OCI-LY7 (cell line): ENCODE measurements around the gene BRPF3. TPM values are rescaled to one million over a fixed set of nuclear protein-coding genes. Genes with fewer than 3 reads are reported as not detected.

ENCODE experiments used
- BruUV-seq: library from RNA; stranded (reverse); fragments of 400-500 nt; replicated peaks from 2 replicates; lab custom pipeline; 2021; lab: Mats Ljungman, UMichigan
- CTCF ChIA-PET: fragments of 300-600 bp; sonication (Branson Sonifier 250); formaldehyde crosslinking; loops from one replicate; lab custom pipeline; 2022; ENCODE audit warnings: antibody characterized with exemption; ENCODE audit not compliant: unreplicated experiment; lab: Charles Lee
- POLR2A ChIA-PET: fragments of 300-600 bp; sonication (Branson Sonifier 250); formaldehyde crosslinking; loops from one replicate; lab custom pipeline; 2022; ENCODE audit warnings: antibody characterized with exemption; lab: Charles Lee
- DNase-seq: peaks from one replicate; pipeline ENCODE4 v3.0.0-alpha.2; 2015; ENCODE audit warnings: low spot score
- H2AFZ ChIP-seq: fragments of 200-600 bp; sonication (generic), shearing (Covaris generic); 2 replicates; pipeline ENCODE4 v1.6.1; 2014; ENCODE audit warnings: mild to moderate bottlenecking, antibody characterized with exemption, low read length, moderate library complexity
- H3K27ac ChIP-seq: fragments of 200-600 bp; sonication (generic); 2 replicates; pipeline ENCODE4 v1.5.1; 2014; ENCODE audit warnings: mixed run types, low read depth, mild to moderate bottlenecking, moderate library complexity, low read length, inconsistent platforms; ENCODE audit not compliant: poor library complexity, severe bottlenecking
- H3K36me3 ChIP-seq: fragments of 200-600 bp; sonication (generic); 2 replicates; pipeline ENCODE4 v1.6.1; 2014; ENCODE audit warnings: mild to moderate bottlenecking, antibody characterized with exemption, low read length, moderate library complexity, mixed read lengths; ENCODE audit not compliant: insufficient read depth
- H3K4me1 ChIP-seq: fragments of 200-600 bp; sonication (generic); 2 replicates; pipeline ENCODE4 v1.5.1; 2014; ENCODE audit warnings: mild to moderate bottlenecking, low read length; ENCODE audit not compliant: insufficient read depth, poor library complexity, severe bottlenecking
- H3K4me2 ChIP-seq: fragments of 200-600 bp; sonication (generic); 2 replicates; pipeline ENCODE4 v1.6.1; 2014; ENCODE audit warnings: mild to moderate bottlenecking, low read length
- H3K4me3 ChIP-seq: fragments of 200-600 bp; sonication (generic); 2 replicates; pipeline ENCODE4 v1.5.1; 2014; ENCODE audit warnings: mild to moderate bottlenecking, low read depth, low read length; ENCODE audit not compliant: poor library complexity, severe bottlenecking
- H3K79me2 ChIP-seq: fragments of 200-600 bp; sonication (generic); 2 replicates; pipeline ENCODE4 v1.6.1; 2016; ENCODE audit warnings: low read depth, mild to moderate bottlenecking, low read length, moderate library complexity, mixed read lengths; ENCODE audit not compliant: insufficient read depth
- H3K9me2 ChIP-seq: fragments of 200-600 bp; sonication (generic); 2 replicates; pipeline ENCODE4 v1.6.1; 2016; ENCODE audit warnings: mild to moderate bottlenecking, low read length, mixed read lengths; ENCODE audit not compliant: insufficient read depth
- H3K9me3 ChIP-seq: fragments of 200-600 bp; sonication (generic); 2 replicates; pipeline ENCODE4 v1.6.1; 2014; ENCODE audit warnings: mild to moderate bottlenecking, mixed run types, low read length, mixed read lengths
- H4K20me1 ChIP-seq: fragments of 200-600 bp; sonication (generic); 2 replicates; pipeline ENCODE4 v1.6.1; 2014; ENCODE audit warnings: mild to moderate bottlenecking, antibody characterized with exemption, low read length, moderate library complexity, mixed read lengths; ENCODE audit not compliant: insufficient read depth
- EZH2phosphoT487 ChIP-seq: fragments of 200-600 bp; sonication (generic); IDR thresholded peaks from 2 replicates; pipeline ENCODE4 v1.6.1; 2018; ENCODE audit warnings: low read depth, borderline replicate concordance, mild to moderate bottlenecking, mixed run types, antibody characterized with exemption, low read length, moderate library complexity, mixed read lengths
- intact Hi-C: fragments of 100-400 bp; cut with micrococcal nuclease; formaldehyde crosslinking; loops from one replicate; pipeline ENCODE4 v1.10.0; 2022; ENCODE audit not compliant: unreplicated experiment
- total RNA-seq, 2 experiments: library from RNA; depleted of rRNA in 1 of 2; stranded (reverse); fragments of >200 nt in 1 of 2; shearing (Covaris generic) in 1 of 2; gene quantifications; 2 replicates each; pipeline ENCODE4 v1.2.3, GENCODE V29; 2014 to 2022
- TF ChIP-seq, protein P1 (sequence below): fragments of 200-600 bp; sonication (generic); conservative IDR thresholded peaks from 2 replicates; pipeline ENCODE4 v1.5.1; 2014; ENCODE audit warnings: mild to moderate bottlenecking, antibody characterized with exemption, low read length, moderate library complexity, mixed read lengths

Gene BRPF3
- total RNA-seq, 2 experiments from 2014 or later, result 10.4 to 12.0 TPM

DNA sequence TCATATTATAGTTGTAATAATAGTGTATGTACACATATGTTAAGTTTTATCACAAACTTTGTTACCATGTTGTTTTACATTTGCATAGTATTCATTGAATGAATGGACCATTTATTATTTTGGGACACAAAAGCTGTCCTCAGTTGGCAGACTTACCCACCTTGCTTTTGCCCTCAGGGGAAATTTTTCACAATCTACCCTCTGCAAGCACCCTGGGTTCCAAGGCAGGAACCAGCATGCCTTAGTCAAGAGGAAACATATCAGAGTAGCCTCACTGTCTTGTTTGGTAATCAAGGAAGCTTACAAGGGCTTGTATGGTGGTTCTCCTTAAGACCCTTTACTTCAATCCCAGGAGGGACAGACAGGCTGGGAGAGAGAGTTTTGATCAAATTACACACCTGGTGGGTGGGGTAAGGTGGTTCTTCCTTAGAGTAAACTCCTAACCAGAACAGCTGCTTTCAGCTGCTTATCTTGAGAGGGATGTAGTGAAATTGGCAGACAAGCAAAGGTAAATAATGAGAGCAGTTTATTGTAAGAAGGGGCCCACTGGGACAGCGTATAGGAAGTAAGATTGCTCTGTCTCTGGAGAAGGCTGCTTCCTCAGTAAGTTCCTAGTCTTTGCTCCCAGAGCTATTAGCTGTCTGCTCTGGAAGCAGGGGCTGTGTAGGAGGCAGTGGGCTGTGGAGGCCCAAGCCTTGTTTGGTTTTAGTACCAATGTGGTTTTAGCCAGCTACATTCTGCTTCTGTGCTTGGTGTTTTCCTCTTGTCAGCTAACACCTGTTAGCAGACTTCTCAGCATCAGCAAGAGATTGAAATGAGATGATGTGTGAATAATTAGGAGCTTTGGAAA is 31.1 kb downstream of the BRPF3 start:
- ChIA-PET POLR2A (interaction anchor here (0.6 to 1.4 kb wide), 3 partner anchors 22 to 85 kb away, joined by 3 read pairs; no protein-coding TSS in a partner anchor), CTCF (no interaction called here)
- no peak for TF ChIP-seq EZH2phosphoT487
- TF ChIP-seq, protein P1, sequence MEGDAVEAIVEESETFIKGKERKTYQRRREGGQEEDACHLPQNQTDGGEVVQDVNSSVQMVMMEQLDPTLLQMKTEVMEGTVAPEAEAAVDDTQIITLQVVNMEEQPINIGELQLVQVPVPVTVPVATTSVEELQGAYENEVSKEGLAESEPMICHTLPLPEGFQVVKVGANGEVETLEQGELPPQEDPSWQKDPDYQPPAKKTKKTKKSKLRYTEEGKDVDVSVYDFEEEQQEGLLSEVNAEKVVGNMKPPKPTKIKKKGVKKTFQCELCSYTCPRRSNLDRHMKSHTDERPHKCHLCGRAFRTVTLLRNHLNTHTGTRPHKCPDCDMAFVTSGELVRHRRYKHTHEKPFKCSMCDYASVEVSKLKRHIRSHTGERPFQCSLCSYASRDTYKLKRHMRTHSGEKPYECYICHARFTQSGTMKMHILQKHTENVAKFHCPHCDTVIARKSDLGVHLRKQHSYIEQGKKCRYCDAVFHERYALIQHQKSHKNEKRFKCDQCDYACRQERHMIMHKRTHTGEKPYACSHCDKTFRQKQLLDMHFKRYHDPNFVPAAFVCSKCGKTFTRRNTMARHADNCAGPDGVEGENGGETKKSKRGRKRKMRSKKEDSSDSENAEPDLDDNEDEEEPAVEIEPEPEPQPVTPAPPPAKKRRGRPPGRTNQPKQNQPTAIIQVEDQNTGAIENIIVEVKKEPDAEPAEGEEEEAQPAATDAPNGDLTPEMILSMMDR, result no peak
- no peak overlapping the region for H3K4me2 ChIP-seq
- intact Hi-C loops, result no loop called here
- H3K4me3 ChIP-seq, result no peak overlapping the region
- no TSS peak for BruUV-seq
- no peaks in the 10 kb centered on the region for H3K9me3 ChIP-seq
- no peaks in the 10 kb centered on the region for H4K20me1 ChIP-seq
- H3K27ac ChIP-seq, result no peak overlapping the region
- no peak overlapping the region for H2AFZ ChIP-seq
- peaks cover 7% of the 10 kb centered on the region for H3K36me3 ChIP-seq
- no peaks in the 10 kb centered on the region for H3K9me2 ChIP-seq
- no peaks in the 10 kb centered on the region for H3K79me2 ChIP-seq
- H3K4me1 ChIP-seq, result no peaks in the 10 kb centered on the region
- DNase-seq, result no peak

DNA sequence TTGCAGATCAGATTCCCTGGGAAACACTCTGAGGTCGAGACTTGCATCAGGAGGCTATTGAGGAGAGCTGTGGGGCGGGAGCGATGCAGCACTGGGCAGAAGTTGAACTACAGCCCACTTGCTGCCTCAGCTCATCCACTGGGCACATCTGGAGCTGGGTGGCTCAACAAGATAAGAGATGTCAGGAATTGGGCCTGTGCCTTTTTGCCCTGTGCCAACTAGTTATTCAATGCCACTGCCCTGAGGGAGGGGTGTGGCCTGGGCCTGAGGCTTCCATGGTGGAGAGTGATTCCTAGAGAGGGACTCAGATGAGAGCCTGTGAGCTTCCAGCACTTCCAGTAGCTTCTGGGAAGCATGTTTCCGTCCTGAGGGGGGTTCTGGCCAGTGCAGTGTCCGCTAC is 32.7 kb downstream of the BRPF3 start:
- H3K9me3 ChIP-seq, result no peaks in the 10 kb centered on the region
- no peak for DNase-seq
- TF ChIP-seq, protein P1, result no peak
- TF ChIP-seq EZH2phosphoT487, result no peak
- H3K4me2 ChIP-seq, result no peak overlapping the region
- peaks cover 3% of the 10 kb centered on the region; the same call in 1 of the 2 replicates for H3K36me3 ChIP-seq
- no peak overlapping the region for H3K4me3 ChIP-seq
- no peak overlapping the region for H3K27ac ChIP-seq
- no peaks in the 10 kb centered on the region for H3K4me1 ChIP-seq
- H2AFZ ChIP-seq, result no peak overlapping the region
- BruUV-seq, result no TSS peak
- no peaks in the 10 kb centered on the region for H3K9me2 ChIP-seq
- no peaks in the 10 kb centered on the region for H4K20me1 ChIP-seq
- ChIA-PET POLR2A (no interaction called here), CTCF (no interaction called here)
- H3K79me2 ChIP-seq, result no peaks in the 10 kb centered on the region
- intact Hi-C loops, result no loop called here

DNA sequence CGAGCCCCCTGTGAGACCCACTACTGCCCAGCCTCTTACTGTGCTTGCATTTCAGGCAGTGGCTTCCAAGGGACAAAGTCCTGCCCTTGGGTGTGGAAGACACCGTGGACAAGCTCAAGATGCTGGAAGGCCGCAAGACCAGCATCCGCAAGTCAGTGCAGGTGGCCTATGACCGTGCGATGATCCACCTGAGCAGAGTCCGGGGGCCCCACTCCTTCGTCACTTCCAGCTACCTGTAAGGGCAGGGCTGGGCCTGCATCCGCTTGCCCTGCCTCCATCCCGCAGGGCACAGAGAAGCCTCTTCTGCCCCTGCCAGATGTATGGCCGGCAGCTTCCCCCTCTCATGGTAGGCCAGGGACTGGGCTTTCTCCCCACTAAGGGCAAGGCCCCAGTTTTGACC is 33.8 kb downstream of the BRPF3 start:
- no TSS peak for BruUV-seq
- no peak overlapping the region for H3K4me2 ChIP-seq
- no peak overlapping the region for H2AFZ ChIP-seq
- CTCF ChIA-PET, result no interaction called here
- no peak overlapping the region for H3K4me3 ChIP-seq
- no peaks in the 10 kb centered on the region for H3K4me1 ChIP-seq
- H3K36me3 ChIP-seq, result no peaks in the 10 kb centered on the region
- intact Hi-C loops, result no loop called here
- POLR2A ChIA-PET, result interaction anchor here (1.4 kb wide), 1 partner anchor 37 kb away, joined by 3 read pairs; no protein-coding TSS in a partner anchor
- H3K27ac ChIP-seq, result no peak overlapping the region
- H3K79me2 ChIP-seq, result no peaks in the 10 kb centered on the region
- H3K9me3 ChIP-seq, result no peaks in the 10 kb centered on the region
- no peak for DNase-seq
- TF ChIP-seq, protein P1, result no peak
- TF ChIP-seq EZH2phosphoT487, result no peak
- H4K20me1 ChIP-seq, result no peaks in the 10 kb centered on the region
- H3K9me2 ChIP-seq, result no peaks in the 10 kb centered on the region
